Small intestine (tissue), 7 donors: ENCODE data around the gene DISC1. TPM values are rescaled to one million over a fixed set of nuclear protein-coding genes. Genes with fewer than 3 reads are reported as not detected.

Experiments
- DNase-seq, 2 donors: peaks; one replicate each; pipeline versions ENCODE4 v3.0.0 to v3.0.0-alpha.2; 2013
- FAIRE-seq: peaks from 2 replicates; lab custom pipeline; 2012; peaks lifted over from hg19 to GRCh38; lab: Jason Lieb, UNC
- H3K27ac ChIP-seq, 3 donors: one replicate each; pipeline ENCODE4 v1.5.1; 2013; ENCODE audit warnings: low read length in 2 of 3, mild to moderate bottlenecking in 2 of 3, control low read depth in 1 of 3, inconsistent platforms in 1 of 3, low read depth in 1 of 3, moderate library complexity in 1 of 3
- H3K27me3 ChIP-seq, 3 donors: one replicate each; pipeline ENCODE4 v1.6.1; 2013; ENCODE audit warnings: low read length in 3 of 3, inconsistent platforms in 1 of 3; ENCODE audit not compliant: control insufficient read depth in 3 of 3, insufficient read depth in 3 of 3
- H3K36me3 ChIP-seq, 3 donors: one replicate each; pipeline ENCODE4 v1.6.1; 2013; ENCODE audit warnings: low read length in 3 of 3, inconsistent platforms in 1 of 3, low read depth in 1 of 3, mild to moderate bottlenecking in 1 of 3, moderate library complexity in 1 of 3; ENCODE audit not compliant: control insufficient read depth in 3 of 3, insufficient read depth in 2 of 3
- H3K4me1 ChIP-seq, 3 donors: one replicate each; pipeline ENCODE4 v1.6.1; 2013; ENCODE audit warnings: low read length in 2 of 3, inconsistent platforms in 1 of 3, low read depth in 1 of 3, mild to moderate bottlenecking in 1 of 3, moderate library complexity in 1 of 3; ENCODE audit not compliant: control insufficient read depth in 3 of 3, insufficient read depth in 2 of 3
- H3K4me3 ChIP-seq, 3 donors: one replicate each; pipeline ENCODE4 v1.5.1; 2013; ENCODE audit warnings: low read length in 3 of 3, control low read depth in 1 of 3, inconsistent platforms in 1 of 3, low read depth in 1 of 3, mild to moderate bottlenecking in 1 of 3, moderate library complexity in 1 of 3
- H3K9me3 ChIP-seq, 2 donors: one replicate each; pipeline ENCODE4 v1.6.1; 2013; ENCODE audit warnings: low read depth in 1 of 2, low read length in 1 of 2; ENCODE audit not compliant: control insufficient read depth in 2 of 2, insufficient read depth in 1 of 2
- WGBS, 3 donors: extraction: QIAGEN DNeasy Blood & Tissue Kit; methylation state at CpG; one replicate each; pipeline ENCODE4 v1.1.7; 2013; 5-methylcytosine and 5-hydroxymethylcytosine counted together
- polyA plus RNA-seq, 4 donors: library from polyadenylated mRNA; stranded (reverse) in 3 of 4; unstranded in 1 of 4; fragments of 200-250 nt in 3 of 4; fragments of 120-200 nt in 1 of 4; gene quantifications; one replicate each; pipeline versions ENCODE4 v1.2.1 to v1.2.3, GENCODE V29; 2013
- donor health status: healthy with polysubstance abuse.
- donor health status: control.
- donor health status: control.
- donor health status: Bipolar disorder and iron deficiency.
- donor health status: healthy.

DISC1 gene
- polyA plus RNA-seq, 4 donors = 0.27 to 2.1 (median 0.85) TPM; not detected in 1

DNA sequence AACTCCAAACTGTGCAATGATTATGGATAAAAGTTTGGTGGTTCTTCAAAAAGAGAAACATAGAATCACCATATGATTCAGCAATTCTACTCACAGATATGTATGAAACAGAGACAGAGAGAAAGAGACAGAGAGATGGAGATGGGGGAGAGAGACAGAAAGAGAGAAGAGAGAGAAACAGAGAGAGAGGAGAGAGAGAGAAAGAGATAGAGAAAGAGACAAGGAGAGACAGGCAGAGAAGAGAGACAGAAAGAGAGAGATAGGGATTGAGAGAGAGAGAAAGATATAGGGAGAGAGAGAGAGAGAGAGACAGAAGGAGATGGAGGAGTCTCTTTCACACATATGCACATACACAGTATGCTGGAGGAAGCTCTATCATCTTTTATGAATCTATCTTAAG lies 87.8 kb downstream of the DISC1 start:
- H3K27ac ChIP-seq = no peak overlapping the region
- peaks cover 0 to 3% of the 10 kb centered on the region in 2 donors for H3K9me3 ChIP-seq
- no peak overlapping the region for H3K4me3 ChIP-seq
- FAIRE-seq = no peak
- no peak for DNase-seq
- H3K27me3 ChIP-seq = no peaks in the 10 kb centered on the region
- no peaks in the 10 kb centered on the region for H3K4me1 ChIP-seq
- H3K36me3 ChIP-seq = peaks cover 0 to 2% (median 0%) of the 10 kb centered on the region in 3 donors

DNA sequence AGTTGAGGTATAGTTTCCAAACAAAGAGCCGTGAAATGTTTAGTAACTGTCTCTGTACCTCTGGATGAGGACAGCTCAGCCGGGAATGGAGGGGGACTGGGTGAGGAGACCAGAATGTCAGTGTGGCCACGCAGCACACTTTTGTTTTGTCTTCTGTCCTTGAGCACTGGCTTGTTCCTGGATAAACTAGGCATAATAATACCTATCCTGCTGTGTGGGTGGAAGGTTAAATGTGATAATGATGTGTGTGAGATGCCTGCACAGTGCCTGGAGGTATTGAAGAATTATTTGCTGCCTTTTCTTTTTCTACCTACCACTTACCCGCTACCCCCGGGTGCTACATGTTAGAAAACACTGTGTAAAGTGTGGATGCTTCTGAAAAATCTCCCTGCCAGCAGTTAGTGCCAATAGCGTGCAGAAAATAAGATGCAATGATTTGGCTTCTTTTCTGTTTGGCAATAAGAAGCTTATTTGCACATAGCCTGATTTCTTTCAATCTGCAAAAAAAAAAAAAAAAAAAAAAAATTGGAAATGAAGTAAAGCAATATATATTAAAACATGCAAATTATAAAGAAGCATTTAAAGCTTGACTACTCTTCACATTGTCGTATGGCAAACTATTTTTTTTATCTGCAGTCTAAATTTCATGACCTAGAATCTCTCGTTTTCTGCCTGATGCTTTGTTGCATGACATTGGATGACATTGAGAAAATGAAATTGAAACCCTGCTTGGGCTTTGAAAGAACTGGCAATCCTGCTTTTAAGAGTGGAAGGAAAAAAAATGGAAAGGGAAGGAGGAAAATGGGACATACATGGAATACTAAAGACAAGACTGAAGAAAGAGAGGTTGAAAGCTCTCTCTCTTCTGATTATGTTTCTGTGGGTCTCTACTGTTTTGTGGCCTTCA lies 89.5 kb downstream of the DISC1 start:
- FAIRE-seq = no peak

DNA sequence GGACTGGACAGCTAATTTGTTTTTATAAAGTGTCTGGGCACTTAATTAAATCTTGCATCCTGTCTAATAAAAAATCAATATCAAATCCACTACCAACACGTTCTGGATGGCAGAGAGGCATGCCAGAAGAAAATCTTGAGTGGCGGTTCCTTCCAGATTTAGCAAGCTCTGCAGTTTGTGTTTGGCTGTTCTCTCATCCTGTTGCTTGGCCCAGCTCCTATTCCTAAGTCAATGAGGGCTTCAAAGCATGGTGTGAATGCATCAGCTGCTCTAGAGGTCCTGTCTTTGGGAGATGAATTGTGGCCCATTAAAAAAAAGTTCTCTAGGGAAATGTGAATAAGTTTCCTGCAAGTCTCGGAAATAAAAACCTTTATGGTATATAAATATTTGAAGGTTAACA lies 90.3 kb downstream of the DISC1 start:
- Histone ChIP-seq H3K9me3 (peaks cover 0 to 3% of the 10 kb centered on the region in 2 donors), H3K27me3 (no peaks in the 10 kb centered on the region), H3K36me3 (peaks cover 0 to 2% (median 0%) of the 10 kb centered on the region in 3 donors), H3K4me3 (no peak overlapping the region), H3K27ac (no peak overlapping the region), H3K4me1 (no peaks in the 10 kb centered on the region)
- 83 to 87% (median 84%) methylated on average over 3 of the region's 3 CpGs for WGBS, 3 donors
- FAIRE-seq = no peak
- no peak for DNase-seq

More for the DNA sequence above, 89.5 kb downstream of the DISC1 start:
- no peak for DNase-seq
- WGBS, 3 donors = 78 to 82% (median 81%) methylated on average over 8 of the region's 8 CpGs
- H3K27ac ChIP-seq = no peak overlapping the region
- H3K9me3 ChIP-seq = peaks cover 0 to 3% of the 10 kb centered on the region in 2 donors
- peaks cover 0 to 2% (median 0%) of the 10 kb centered on the region in 3 donors for H3K36me3 ChIP-seq
- no peak overlapping the region for H3K4me3 ChIP-seq
- H3K27me3 ChIP-seq = no peaks in the 10 kb centered on the region
- no peaks in the 10 kb centered on the region for H3K4me1 ChIP-seq

DNA sequence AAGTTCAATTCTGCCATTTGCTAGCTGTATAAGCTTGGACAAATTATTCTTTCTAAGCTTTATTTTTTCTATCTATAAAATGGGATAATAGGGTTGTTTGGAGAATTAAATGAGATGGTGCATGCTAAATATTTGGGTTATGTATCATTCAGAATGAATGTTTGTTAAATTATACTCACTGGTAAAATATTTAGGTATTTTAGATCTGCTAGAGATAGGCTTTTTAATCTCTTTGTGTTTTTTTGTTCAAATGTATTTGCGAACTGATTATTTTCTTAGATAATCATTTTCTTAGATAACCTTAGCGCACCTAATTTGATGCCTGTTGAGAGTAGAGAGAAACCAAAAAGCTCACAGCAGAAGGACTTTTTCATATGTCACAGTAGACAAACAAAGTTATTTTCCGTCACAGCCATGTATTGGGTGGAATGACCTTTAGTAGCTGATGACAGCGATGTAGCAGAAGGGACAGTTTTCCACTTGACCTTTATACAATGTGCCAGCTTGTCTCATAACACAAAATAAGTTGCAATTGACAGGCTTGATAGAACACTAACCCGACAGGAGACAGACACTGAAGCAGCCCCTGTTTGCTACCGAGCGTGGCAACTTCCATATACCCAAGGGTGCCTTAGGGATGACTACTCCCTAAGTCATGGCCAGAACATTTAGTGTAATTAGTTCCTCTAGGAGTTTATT lies 93.0 kb downstream of the DISC1 start:
- Histone ChIP-seq H3K36me3 (no peaks in the 10 kb centered on the region), H3K4me1 (no peaks in the 10 kb centered on the region), H3K27me3 (no peaks in the 10 kb centered on the region), H3K9me3 (no peaks in the 10 kb centered on the region), H3K4me3 (no peak overlapping the region), H3K27ac (no peak overlapping the region)
- DNase-seq (no peak), FAIRE-seq (no peak)
- 89 to 98% (median 95%) methylated on average over 7 of the region's 7 CpGs for WGBS, 3 donors

DNA sequence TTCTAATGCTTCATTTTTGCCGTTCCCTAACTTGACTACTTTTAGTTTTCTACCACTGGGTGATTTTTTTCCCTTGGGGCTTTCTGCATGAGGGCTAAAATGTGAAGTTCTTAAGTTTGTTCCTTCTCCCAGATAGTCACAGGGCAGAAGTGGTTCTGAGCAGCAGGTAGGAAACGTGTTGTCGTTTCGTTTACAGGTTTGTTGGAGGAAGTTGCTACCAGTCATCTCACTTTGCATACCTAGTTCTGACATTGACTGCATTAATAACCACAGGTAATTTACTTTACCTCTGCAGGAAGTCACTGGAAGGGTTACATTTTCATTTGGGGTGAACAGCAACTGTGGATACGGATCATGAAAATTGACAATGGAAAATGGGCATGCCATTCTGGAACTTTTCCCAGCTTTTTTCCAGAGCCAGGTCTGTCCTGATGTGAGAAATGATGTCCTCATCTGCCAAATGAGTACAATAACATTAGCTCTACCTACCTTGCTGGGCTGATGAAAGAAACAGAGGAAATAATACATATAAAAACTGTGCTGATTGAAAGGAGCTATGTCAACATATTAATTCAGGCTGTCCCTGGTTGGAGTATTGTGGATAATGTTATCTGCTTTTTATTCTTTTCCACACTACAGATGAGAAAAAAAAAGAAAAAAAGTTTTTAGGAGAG lies 94.2 kb downstream of the DISC1 start:
- H3K27ac ChIP-seq = no peak overlapping the region
- H3K36me3 ChIP-seq = no peaks in the 10 kb centered on the region
- H3K4me1 ChIP-seq = no peaks in the 10 kb centered on the region
- H3K27me3 ChIP-seq = no peaks in the 10 kb centered on the region
- no peak for FAIRE-seq
- H3K9me3 ChIP-seq = no peaks in the 10 kb centered on the region
- no peak overlapping the region for H3K4me3 ChIP-seq
- DNase-seq = no peak
- WGBS, 3 donors = 83 to 94% (median 89%) methylated on average over 5 of the region's 5 CpGs

DNA sequence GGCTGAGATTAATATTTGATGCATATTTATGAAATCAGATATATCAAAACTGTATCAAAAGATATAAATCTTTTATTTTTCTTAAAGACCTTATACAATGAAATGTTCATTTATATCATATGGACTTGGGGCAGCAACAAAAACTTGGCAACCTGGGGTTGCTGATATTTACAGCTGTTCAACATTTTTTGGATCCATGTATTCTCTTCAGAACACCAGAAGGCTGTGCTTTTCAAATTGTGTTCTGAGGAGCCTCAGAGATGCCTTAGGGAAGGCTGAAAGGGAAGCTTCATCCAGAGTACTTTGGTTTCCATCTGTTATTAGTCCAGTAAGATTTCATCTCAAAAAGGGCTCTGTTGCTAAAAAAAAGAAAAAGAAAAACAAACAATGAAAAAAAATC lies 94.8 kb downstream of the DISC1 start:
- no peaks in the 10 kb centered on the region for H3K27me3 ChIP-seq
- DNase-seq = no peak
- no peaks in the 10 kb centered on the region for H3K9me3 ChIP-seq
- no peaks in the 10 kb centered on the region for H3K4me1 ChIP-seq
- H3K27ac ChIP-seq = no peak overlapping the region
- FAIRE-seq = no peak
- H3K36me3 ChIP-seq = no peaks in the 10 kb centered on the region
- no peak overlapping the region for H3K4me3 ChIP-seq

DNA sequence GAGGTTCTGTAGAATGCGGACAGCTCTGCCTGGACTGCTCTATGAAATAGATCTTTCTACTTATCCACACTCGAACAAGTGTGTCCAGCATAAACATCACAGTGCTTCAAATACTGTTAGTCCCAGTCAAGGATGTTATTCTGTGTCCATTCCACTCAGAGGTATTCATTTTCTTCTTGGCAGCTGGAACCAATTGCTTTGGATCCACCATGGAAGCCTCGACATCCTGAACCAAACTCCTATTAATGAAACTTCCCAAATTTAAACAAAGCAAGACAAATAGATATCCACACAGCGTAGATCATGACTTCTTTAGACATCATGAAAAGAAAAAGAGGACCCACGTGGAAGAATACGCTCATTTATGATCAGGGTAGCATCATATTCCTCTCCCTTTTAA lies 95.8 kb downstream of the DISC1 start:
- Histone ChIP-seq H3K27ac (no peak overlapping the region), H3K4me3 (no peak overlapping the region), H3K4me1 (no peaks in the 10 kb centered on the region), H3K27me3 (no peaks in the 10 kb centered on the region), H3K36me3 (no peaks in the 10 kb centered on the region), H3K9me3 (no peaks in the 10 kb centered on the region)
- no peak for FAIRE-seq
- DNase-seq = no peak
- WGBS, 3 donors = 86 to 90% (median 90%) methylated on average over 6 of the region's 6 CpGs

DNA sequence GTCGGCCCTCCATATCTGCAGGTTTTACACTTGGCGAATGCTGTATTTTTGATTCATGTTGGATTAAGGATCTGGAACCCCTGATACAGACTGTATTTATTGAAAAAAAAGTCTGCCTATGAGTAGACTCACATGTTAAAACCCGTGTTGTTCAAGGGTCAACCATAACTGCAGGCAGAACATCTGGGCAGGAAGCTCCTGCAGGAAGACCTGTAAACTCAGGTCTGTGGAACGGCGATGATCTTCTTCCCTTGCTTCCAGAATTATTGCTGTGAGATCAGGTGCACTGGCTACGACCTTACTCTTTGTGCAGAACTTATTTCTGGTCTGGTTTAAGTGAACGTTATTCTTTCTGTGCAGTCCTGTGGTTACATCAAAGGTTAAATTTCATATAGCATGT lies 96.6 kb downstream of the DISC1 start:
- H3K4me3 ChIP-seq = no peak overlapping the region
- H3K27ac ChIP-seq = no peak overlapping the region
- H3K27me3 ChIP-seq = no peaks in the 10 kb centered on the region
- WGBS, 3 donors = 73 to 79% (median 78%) methylated on average over 7 of the region's 7 CpGs
- no peak for DNase-seq
- H3K4me1 ChIP-seq = no peaks in the 10 kb centered on the region
- no peak for FAIRE-seq
- no peaks in the 10 kb centered on the region for H3K9me3 ChIP-seq
- H3K36me3 ChIP-seq = no peaks in the 10 kb centered on the region
